Measurements from ENCODE around the gene ZFAND3. TPM values are rescaled to one million over a fixed set of nuclear protein-coding genes. Genes with fewer than 3 reads are reported as not detected.

ZFAND3 gene
- total RNA-seq, 2 experiments from 2014 or later: 27.5 to 29.2 TPM

GRCh38 chr6:38144365-38144945, 324.9 kb downstream of the ZFAND3 start:
- ChIA-PET CTCF (no interaction called here), POLR2A (no interaction called here)
- no peaks in the 10 kb centered on the region for H3K27me3 Mint-ChIP-seq (ENCODE audit: low read depth)
- H3K4me3 Mint-ChIP-seq: no peak overlapping the region
- ATAC-seq (no peak), DNase-seq (no peak)
- H3K9me3 Mint-ChIP-seq (ENCODE audit: insufficient read depth): no peaks in the 10 kb centered on the region
- H3K4me1 Mint-ChIP-seq (ENCODE audit: low read depth): no peaks in the 10 kb centered on the region
- no peak overlapping the region for H3K27ac Mint-ChIP-seq
- no peaks in the 10 kb centered on the region for H3K36me3 Mint-ChIP-seq (ENCODE audit: low read depth)

- Mint-ChIP-seq H3K4me3 (no peak overlapping the region), H3K27ac (no peak overlapping the region), H3K9me3 (ENCODE audit: insufficient read depth) (no peaks in the 10 kb centered on the region), H3K27me3 (ENCODE audit: low read depth) (no peaks in the 10 kb centered on the region), H3K36me3 (ENCODE audit: low read depth) (no peaks in the 10 kb centered on the region), H3K4me1 (ENCODE audit: low read depth) (no peaks in the 10 kb centered on the region)
- ChIA-PET CTCF (no interaction called here), POLR2A (no interaction called here)
- DNase-seq (no peak), ATAC-seq (no peak)
These were observed 326.6 kb downstream of the ZFAND3 start for GRCh38 chr6:38146021-38146733.

GRCh38 chr6:38146734-38147027, 327.2 kb downstream of the ZFAND3 start:
- ChIA-PET CTCF (no interaction called here), POLR2A (no interaction called here)
- Mint-ChIP-seq H3K36me3 (ENCODE audit: low read depth) (no peaks in the 10 kb centered on the region), H3K4me1 (ENCODE audit: low read depth) (no peaks in the 10 kb centered on the region), H3K4me3 (no peak overlapping the region), H3K27me3 (ENCODE audit: low read depth) (no peaks in the 10 kb centered on the region), H3K27ac (no peak overlapping the region), H3K9me3 (ENCODE audit: insufficient read depth) (no peaks in the 10 kb centered on the region)
- DNase-seq (no peak), ATAC-seq (no peak)

- H3K4me3 Mint-ChIP-seq: no peak overlapping the region
- no peaks in the 10 kb centered on the region for H3K9me3 Mint-ChIP-seq (ENCODE audit: insufficient read depth)
- ChIA-PET CTCF (interaction anchor here (1.4 kb wide), 1 partner anchor 9 kb away, joined by 3 read pairs; no protein-coding TSS in a partner anchor), POLR2A (no interaction called here)
- no peak overlapping the region for H3K27ac Mint-ChIP-seq
- ATAC-seq (no peak), DNase-seq (no peak)
- no peaks in the 10 kb centered on the region for H3K27me3 Mint-ChIP-seq (ENCODE audit: low read depth)
- H3K4me1 Mint-ChIP-seq (ENCODE audit: low read depth): no peaks in the 10 kb centered on the region
- H3K36me3 Mint-ChIP-seq (ENCODE audit: low read depth): no peaks in the 10 kb centered on the region
These were observed 329.1 kb downstream of the ZFAND3 start for GRCh38 chr6:38148606-38149005.

- Mint-ChIP-seq H3K4me3 (no peak overlapping the region), H3K4me1 (ENCODE audit: low read depth) (no peaks in the 10 kb centered on the region), H3K27me3 (ENCODE audit: low read depth) (no peaks in the 10 kb centered on the region), H3K27ac (no peak overlapping the region), H3K9me3 (ENCODE audit: insufficient read depth) (no peaks in the 10 kb centered on the region), H3K36me3 (ENCODE audit: low read depth) (no peaks in the 10 kb centered on the region)
- DNase-seq (no peak), ATAC-seq (no peak)
- ChIA-PET POLR2A (no interaction called here), CTCF (no interaction called here)
These were observed 330.0 kb downstream of the ZFAND3 start for GRCh38 chr6:38149531-38149930.

GRCh38 chr6:38150021-38150420, 330.5 kb downstream of the ZFAND3 start:
- Mint-ChIP-seq H3K36me3 (ENCODE audit: low read depth) (no peaks in the 10 kb centered on the region), H3K27ac (no peak overlapping the region), H3K27me3 (ENCODE audit: low read depth) (no peaks in the 10 kb centered on the region), H3K4me1 (ENCODE audit: low read depth) (no peaks in the 10 kb centered on the region), H3K4me3 (no peak overlapping the region), H3K9me3 (ENCODE audit: insufficient read depth) (no peaks in the 10 kb centered on the region)
- DNase-seq (no peak), ATAC-seq (no peak)
- ChIA-PET POLR2A (interaction anchor here (0.5 kb wide), 1 partner anchor 14 kb away, joined by 3 read pairs; no protein-coding TSS in a partner anchor), CTCF (no interaction called here)

- POLR2A ChIA-PET: no interaction called here
- no peak for ATAC-seq
- no peaks in the 10 kb centered on the region for H3K4me1 Mint-ChIP-seq (ENCODE audit: low read depth)
- H3K36me3 Mint-ChIP-seq (ENCODE audit: low read depth): no peaks in the 10 kb centered on the region
- H3K4me3 Mint-ChIP-seq: no peak overlapping the region
- no peaks in the 10 kb centered on the region for H3K9me3 Mint-ChIP-seq (ENCODE audit: insufficient read depth)
- no peak for DNase-seq
- H3K27me3 Mint-ChIP-seq (ENCODE audit: low read depth): no peaks in the 10 kb centered on the region
- CTCF ChIA-PET: no interaction called here
- no peak overlapping the region for H3K27ac Mint-ChIP-seq
These were observed 331.3 kb downstream of the ZFAND3 start for GRCh38 chr6:38150681-38151296.

GRCh38 chr6:38151580-38152500, 332.3 kb downstream of the ZFAND3 start:
- Mint-ChIP-seq H3K4me3 (no peak overlapping the region), H3K4me1 (ENCODE audit: low read depth) (no peaks in the 10 kb centered on the region), H3K9me3 (ENCODE audit: insufficient read depth) (no peaks in the 10 kb centered on the region), H3K27me3 (ENCODE audit: low read depth) (no peaks in the 10 kb centered on the region), H3K27ac (no peak overlapping the region), H3K36me3 (ENCODE audit: low read depth) (no peaks in the 10 kb centered on the region)
- no peak for ATAC-seq
- ChIA-PET CTCF (no interaction called here), POLR2A (interaction anchor here (0.6 kb wide), 1 partner anchor 63 kb away, joined by 4 read pairs; no protein-coding TSS in a partner anchor)
- no peak for DNase-seq

GRCh38 chr6:38152620-38153019, 333.1 kb downstream of the ZFAND3 start:
- Mint-ChIP-seq H3K27me3 (ENCODE audit: low read depth) (no peaks in the 10 kb centered on the region), H3K27ac (no peak overlapping the region), H3K4me3 (no peak overlapping the region), H3K9me3 (ENCODE audit: insufficient read depth) (no peaks in the 10 kb centered on the region), H3K36me3 (ENCODE audit: low read depth) (no peaks in the 10 kb centered on the region), H3K4me1 (ENCODE audit: low read depth) (no peaks in the 10 kb centered on the region)
- DNase-seq (no peak), ATAC-seq (no peak)
- CTCF ChIA-PET: no interaction called here
- POLR2A ChIA-PET: no interaction called here

GRCh38 chr6:38153076-38153797, 333.7 kb downstream of the ZFAND3 start:
- H3K36me3 Mint-ChIP-seq (ENCODE audit: low read depth): no peaks in the 10 kb centered on the region
- no peak for DNase-seq
- H3K4me1 Mint-ChIP-seq (ENCODE audit: low read depth): no peaks in the 10 kb centered on the region
- ChIA-PET CTCF (no interaction called here), POLR2A (no interaction called here)
- H3K4me3 Mint-ChIP-seq: no peak overlapping the region
- no peak for ATAC-seq
- no peaks in the 10 kb centered on the region for H3K9me3 Mint-ChIP-seq (ENCODE audit: insufficient read depth)
- no peak overlapping the region for H3K27ac Mint-ChIP-seq
- no peaks in the 10 kb centered on the region for H3K27me3 Mint-ChIP-seq (ENCODE audit: low read depth)

GRCh38 chr6:38153798-38154345, 334.3 kb downstream of the ZFAND3 start:
- Mint-ChIP-seq H3K9me3 (ENCODE audit: insufficient read depth) (no peaks in the 10 kb centered on the region), H3K4me1 (ENCODE audit: low read depth) (no peaks in the 10 kb centered on the region), H3K27ac (no peak overlapping the region), H3K36me3 (ENCODE audit: low read depth) (no peaks in the 10 kb centered on the region), H3K4me3 (no peak overlapping the region), H3K27me3 (ENCODE audit: low read depth) (no peaks in the 10 kb centered on the region)
- ChIA-PET CTCF (no interaction called here), POLR2A (interaction anchor here (0.6 kb wide), 2 partner anchors 1038 to 1982 kb away, joined by 3 to 4 read pairs; no protein-coding TSS in a partner anchor)
- no peak for ATAC-seq
- no peak for DNase-seq

Measured in activated CD8-positive, alpha-beta T cell treated with anti-CD3 and anti-CD28 coated beads, Interleukin-2, amount 10 ng/mL, durations not matched to agents 7 days and 5 days (primary cell).